Measurements from ENCODE around the gene IKBKE. TPM values are rescaled to one million over a fixed set of nuclear protein-coding genes. Genes with fewer than 3 reads are reported as not detected.

The IKBKE gene
- total RNA-seq, 2 donors from 2014 or later = 3.6 to 6.1 TPM

DNA sequence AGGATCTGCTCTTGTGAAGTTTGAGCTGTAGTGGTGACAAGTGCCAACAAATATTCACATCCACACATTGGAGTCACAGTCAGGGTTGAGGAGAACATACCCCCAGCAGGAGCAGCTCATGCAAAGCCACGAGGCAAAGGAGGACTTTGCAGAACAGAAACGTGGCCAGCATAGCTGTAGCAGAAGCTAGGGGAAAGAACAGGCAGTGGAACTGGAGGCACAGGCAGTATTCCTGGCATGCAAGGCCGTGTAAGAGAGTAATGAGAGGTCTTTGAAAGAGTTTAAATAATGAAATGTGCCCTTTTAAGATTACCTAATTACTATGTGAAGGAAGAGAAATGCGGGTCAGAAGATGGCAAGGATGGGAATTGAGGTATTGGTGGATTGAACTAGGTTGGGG lies 40.9 kb upstream of the IKBKE start:
- 75% methylated on average over 4 of the region's 4 CpGs for WGBS
- Histone ChIP-seq H3K27me3 (replicated peaks; ENCODE audit: insufficient read depth) (no peaks in the 10 kb centered on the region), H3K36me3 (no peaks in the 10 kb centered on the region), H3K9me3 (no peaks in the 10 kb centered on the region), H3K4me1 (replicated peaks) (no peaks in the 10 kb centered on the region), H3K27ac (no peak overlapping the region), H3K4me3 (no peak overlapping the region)
- TF ChIP-seq, protein P1, sequence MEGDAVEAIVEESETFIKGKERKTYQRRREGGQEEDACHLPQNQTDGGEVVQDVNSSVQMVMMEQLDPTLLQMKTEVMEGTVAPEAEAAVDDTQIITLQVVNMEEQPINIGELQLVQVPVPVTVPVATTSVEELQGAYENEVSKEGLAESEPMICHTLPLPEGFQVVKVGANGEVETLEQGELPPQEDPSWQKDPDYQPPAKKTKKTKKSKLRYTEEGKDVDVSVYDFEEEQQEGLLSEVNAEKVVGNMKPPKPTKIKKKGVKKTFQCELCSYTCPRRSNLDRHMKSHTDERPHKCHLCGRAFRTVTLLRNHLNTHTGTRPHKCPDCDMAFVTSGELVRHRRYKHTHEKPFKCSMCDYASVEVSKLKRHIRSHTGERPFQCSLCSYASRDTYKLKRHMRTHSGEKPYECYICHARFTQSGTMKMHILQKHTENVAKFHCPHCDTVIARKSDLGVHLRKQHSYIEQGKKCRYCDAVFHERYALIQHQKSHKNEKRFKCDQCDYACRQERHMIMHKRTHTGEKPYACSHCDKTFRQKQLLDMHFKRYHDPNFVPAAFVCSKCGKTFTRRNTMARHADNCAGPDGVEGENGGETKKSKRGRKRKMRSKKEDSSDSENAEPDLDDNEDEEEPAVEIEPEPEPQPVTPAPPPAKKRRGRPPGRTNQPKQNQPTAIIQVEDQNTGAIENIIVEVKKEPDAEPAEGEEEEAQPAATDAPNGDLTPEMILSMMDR (IDR thresholded peaks at IDR 0.05) = no peak
- TF ChIP-seq POLR2AphosphoS5 (IDR thresholded peaks at IDR 0.05) = no peak
- no peak for TF ChIP-seq POLR2A (IDR thresholded peaks at IDR 0.05)
- no peak for DNase-seq (ENCODE audit: low spot score)
- intact Hi-C loops (cut with DNase I) = no loop called here

DNA sequence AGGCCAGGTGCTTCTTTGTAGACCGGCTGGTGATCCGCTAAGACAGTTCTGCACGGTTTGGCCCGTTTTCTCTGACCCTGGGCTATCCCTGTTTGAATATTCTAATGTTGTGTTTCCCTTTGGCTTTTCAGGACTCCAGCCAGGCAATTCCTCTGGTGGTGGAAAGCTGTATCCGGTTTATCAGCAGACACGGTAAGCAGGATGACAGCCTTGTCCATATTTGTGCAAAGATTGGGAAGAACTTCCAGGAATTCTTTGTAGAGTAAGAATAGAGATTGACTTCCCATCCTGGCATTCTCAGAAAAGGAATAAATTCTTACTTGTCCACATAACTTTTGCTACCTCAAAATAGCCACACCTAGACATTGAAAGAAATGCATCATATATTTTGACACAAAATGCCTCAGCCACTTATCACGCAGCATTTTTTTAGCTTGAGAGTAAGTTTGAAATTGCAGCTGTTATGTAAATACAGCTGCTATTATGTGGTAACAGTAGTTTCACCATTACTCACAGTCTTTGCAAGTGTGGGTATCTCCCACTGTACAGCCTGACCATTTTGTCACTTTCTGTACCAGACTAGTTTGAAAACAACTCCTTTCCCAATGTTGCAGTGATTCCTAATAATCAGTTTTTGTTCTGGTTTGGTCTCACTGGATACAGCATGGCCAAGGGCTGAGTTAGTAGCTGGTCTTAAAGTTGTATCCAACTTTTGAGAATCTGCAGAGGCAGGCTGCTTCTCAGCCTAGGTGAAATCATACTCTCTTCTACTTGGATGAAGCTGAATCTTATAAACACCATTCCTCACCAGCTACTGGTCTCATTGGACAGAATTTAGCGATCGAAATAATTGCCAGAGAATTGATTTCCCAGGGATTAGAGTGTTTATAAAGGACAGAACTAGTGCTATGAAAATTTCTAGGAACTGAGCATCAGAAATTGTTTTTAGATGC lies 40.0 kb upstream of the IKBKE start:
- WGBS = 57% methylated on average over 9 of the region's 9 CpGs
- intact Hi-C loops (cut with DNase I) = no loop called here
- TF ChIP-seq POLR2AphosphoS5 (IDR thresholded peaks at IDR 0.05) (peak; percentile 32), POLR2A (IDR thresholded peaks at IDR 0.05) (no peak)
- TF ChIP-seq, protein P1 (IDR thresholded peaks at IDR 0.05) = no peak
- Histone ChIP-seq H3K27me3 (replicated peaks; ENCODE audit: insufficient read depth) (no peaks in the 10 kb centered on the region), H3K36me3 (no peaks in the 10 kb centered on the region), H3K9me3 (no peaks in the 10 kb centered on the region), H3K4me3 (no peak overlapping the region), H3K27ac (no peak overlapping the region), H3K4me1 (replicated peaks) (no peaks in the 10 kb centered on the region)
- no peak for DNase-seq (ENCODE audit: low spot score)

DNA sequence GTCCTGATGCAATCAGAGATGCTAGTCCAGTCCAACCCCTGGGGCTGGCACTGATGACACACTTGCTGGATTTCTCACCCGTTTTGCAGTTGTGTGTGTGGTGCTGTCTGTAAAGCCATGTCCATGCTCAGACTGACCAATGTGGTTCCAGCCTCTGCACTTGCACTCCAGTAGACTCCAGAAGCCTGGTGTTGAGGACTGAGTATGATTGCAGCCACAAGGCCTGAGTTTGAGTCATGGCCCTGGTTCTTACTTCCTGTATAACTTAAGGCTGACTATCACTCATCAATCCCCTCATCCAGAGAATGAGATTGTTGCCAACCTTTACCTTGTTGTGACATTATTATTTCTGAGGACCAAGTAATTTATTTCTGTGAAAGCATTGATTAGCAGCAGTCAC lies 34.8 kb upstream of the IKBKE start:
- H3K4me3 ChIP-seq = no peak overlapping the region
- no peaks in the 10 kb centered on the region for H3K4me1 ChIP-seq (replicated peaks)
- TF ChIP-seq, protein P1 (IDR thresholded peaks at IDR 0.05) = no peak
- TF ChIP-seq POLR2A (IDR thresholded peaks at IDR 0.05) = no peak
- no peak for TF ChIP-seq POLR2AphosphoS5 (IDR thresholded peaks at IDR 0.05)
- no peak for DNase-seq (ENCODE audit: low spot score)
- no peaks in the 10 kb centered on the region for H3K36me3 ChIP-seq
- H3K9me3 ChIP-seq = no peaks in the 10 kb centered on the region
- WGBS = 93% methylated on average over 1 of the region's 1 CpG
- no peaks in the 10 kb centered on the region for H3K27me3 ChIP-seq (replicated peaks; ENCODE audit: insufficient read depth)
- intact Hi-C loops (cut with DNase I) = no loop called here
- H3K27ac ChIP-seq = no peak overlapping the region

DNA sequence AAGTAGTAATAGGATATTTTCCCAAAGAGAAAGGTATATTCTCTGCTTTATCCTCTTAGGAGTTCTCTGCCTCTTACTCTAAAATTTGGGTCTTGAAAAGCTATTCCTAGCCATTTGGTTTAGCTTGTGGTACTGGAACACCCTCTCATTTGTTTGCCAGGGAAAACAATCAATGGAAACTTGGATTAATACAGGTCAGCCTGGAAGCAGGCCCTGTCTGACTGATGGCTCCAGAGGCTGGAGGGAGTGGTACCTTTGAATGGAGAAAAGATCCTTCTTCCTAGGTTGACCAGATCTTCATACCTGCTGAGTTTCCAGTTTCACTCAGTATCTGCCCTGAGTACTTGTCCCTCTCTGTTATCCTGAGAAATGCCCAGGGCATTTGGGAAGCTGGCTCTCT lies 31.7 kb upstream of the IKBKE start:
- intact Hi-C loops (cut with DNase I) = no loop called here
- Histone ChIP-seq H3K27me3 (replicated peaks; ENCODE audit: insufficient read depth) (no peaks in the 10 kb centered on the region), H3K27ac (no peak overlapping the region), H3K36me3 (no peaks in the 10 kb centered on the region), H3K9me3 (no peaks in the 10 kb centered on the region), H3K4me3 (no peak overlapping the region), H3K4me1 (replicated peaks) (no peaks in the 10 kb centered on the region)
- DNase-seq (ENCODE audit: low spot score) = no peak
- TF ChIP-seq POLR2A (IDR thresholded peaks at IDR 0.05) (no peak), POLR2AphosphoS5 (IDR thresholded peaks at IDR 0.05) (no peak)
- TF ChIP-seq, protein P1 (IDR thresholded peaks at IDR 0.05) = no peak

DNA sequence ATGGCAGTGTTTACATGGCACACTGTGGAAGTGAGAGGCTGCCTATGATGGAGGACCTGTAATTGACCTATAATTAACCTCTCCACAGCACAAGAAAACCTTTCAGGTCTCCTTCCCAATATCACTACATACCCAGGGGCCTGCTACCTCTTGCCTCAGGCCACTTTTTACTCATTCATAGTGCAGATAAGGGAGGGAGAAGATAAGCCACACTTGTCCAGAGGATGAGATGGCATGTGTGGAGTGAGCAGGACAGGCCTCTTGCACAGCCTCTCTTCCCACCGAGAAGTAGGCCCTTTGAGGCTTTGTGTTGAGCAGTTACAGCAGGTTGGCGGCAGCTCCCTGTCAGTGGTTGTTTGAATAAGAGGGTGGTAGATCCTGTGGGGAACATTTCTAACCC lies 31.1 kb upstream of the IKBKE start:
- Histone ChIP-seq H3K4me3 (no peak overlapping the region), H3K27ac (no peak overlapping the region), H3K4me1 (replicated peaks) (no peaks in the 10 kb centered on the region), H3K36me3 (no peaks in the 10 kb centered on the region), H3K27me3 (replicated peaks; ENCODE audit: insufficient read depth) (no peaks in the 10 kb centered on the region), H3K9me3 (no peaks in the 10 kb centered on the region)
- intact Hi-C loops (cut with DNase I) = no loop called here
- WGBS = 88% methylated on average over 2 of the region's 2 CpGs
- TF ChIP-seq POLR2AphosphoS5 (IDR thresholded peaks at IDR 0.05) (no peak), POLR2A (IDR thresholded peaks at IDR 0.05) (no peak)
- TF ChIP-seq, protein P1 (IDR thresholded peaks at IDR 0.05) = no peak
- no peak for DNase-seq (ENCODE audit: low spot score)

All from prostate gland (tissue), 2 donors.